Measurements from ENCODE around the gene ABCB9. TPM values are rescaled to one million over a fixed set of nuclear protein-coding genes. Genes with fewer than 3 reads are reported as not detected.

Gene ABCB9
- total RNA-seq, 1 experiment from 2014 or later: 32.7 TPM

- no peaks in the 10 kb centered on the region for H3K9me3 ChIP-seq (ENCODE audit: control insufficient read depth, insufficient read depth, low read depth, low read length)
- in situ Hi-C loops (cut with HindIII; ENCODE audit: low pct_unique_long_range_greater_than_20kb, low sequenced_read_pairs) (no loop called here), intact Hi-C loops (cut with micrococcal nuclease; ENCODE audit: unreplicated experiment) (loop anchor here (10.0 kb wide), 1 partner anchor 161 kb away; no protein-coding TSS in a partner anchor)
- no peaks in the 10 kb centered on the region; the same call in none of the 2 replicates for H3K36me3 ChIP-seq (ENCODE audit: control insufficient read depth, insufficient read depth, low read length)
- no TSS peak for BruUV-seq (replicated peaks)
- no peaks in the 10 kb centered on the region for H3K27me3 ChIP-seq (ENCODE audit: control insufficient read depth, insufficient read depth, low read length)
- ChIA-PET POLR2A (no interaction called here), CTCF (no interaction called here)
- H3K4me3 ChIP-seq (ENCODE audit: low read depth in 2 of 2, low read length in 2 of 2): no peak overlapping the region
- ATAC-seq: no peak
- H3K4me1 ChIP-seq (ENCODE audit: control insufficient read depth, insufficient read depth, low read length): peaks cover 11% of the 10 kb centered on the region
- H3K27ac ChIP-seq (ENCODE audit: low read length): no peak overlapping the region
- TF ChIP-seq REST (IDR thresholded peaks at IDR 0.05; ENCODE audit: insufficient read depth in 1 of 2, low read depth in 2 of 2, low read length in 1 of 2) (peak; percentile 73 to 74), TCF7L2 (IDR thresholded peaks at IDR 0.05; ENCODE audit: low read depth, low read length) (no peak)
- DNase-seq (ENCODE audit: low read depth, low spot score): no peak
Observed at GRCh38 chr12:122956035-122956434, 10.2 kb downstream of the ABCB9 start.

DNA sequence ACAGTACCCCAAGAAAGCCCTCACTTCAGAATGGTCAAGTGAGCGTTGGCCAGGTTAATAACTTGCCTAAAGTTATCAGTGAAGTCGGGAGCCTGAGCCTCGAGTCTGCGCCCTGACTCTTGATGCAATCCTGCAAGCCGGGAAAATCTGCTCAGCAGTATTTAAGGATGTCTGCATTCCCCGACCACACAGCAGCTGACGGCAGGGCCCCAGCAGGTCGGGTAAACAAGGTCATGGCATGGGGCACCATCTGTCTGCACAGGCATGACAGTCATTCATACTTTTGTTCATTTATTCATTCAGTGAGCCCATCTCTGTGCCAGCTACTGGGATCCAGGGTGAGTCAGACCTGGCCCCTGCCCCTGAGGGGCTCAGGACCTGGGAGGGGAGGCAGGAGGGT is 11.1 kb downstream of the ABCB9 start:
- Histone ChIP-seq H3K4me1 (ENCODE audit: control insufficient read depth, insufficient read depth, low read length) (peaks cover 16% of the 10 kb centered on the region), H3K36me3 (ENCODE audit: control insufficient read depth, insufficient read depth, low read length) (no peaks in the 10 kb centered on the region; the same call in 1 of the 2 replicates), H3K9me3 (ENCODE audit: control insufficient read depth, insufficient read depth, low read depth, low read length) (no peaks in the 10 kb centered on the region), H3K27me3 (ENCODE audit: control insufficient read depth, insufficient read depth, low read length) (no peaks in the 10 kb centered on the region), H3K4me3 (ENCODE audit: low read depth in 2 of 2, low read length in 2 of 2) (no peak overlapping the region), H3K27ac (ENCODE audit: low read length) (no peak overlapping the region)
- ATAC-seq (no peak), DNase-seq (ENCODE audit: low read depth, low spot score) (no peak)
- intact Hi-C loops (cut with micrococcal nuclease; ENCODE audit: unreplicated experiment) (loop anchor here (10.0 kb wide), 1 partner anchor 160 kb away; no protein-coding TSS in a partner anchor), in situ Hi-C loops (cut with HindIII; ENCODE audit: low pct_unique_long_range_greater_than_20kb, low sequenced_read_pairs) (no loop called here)
- CTCF ChIA-PET: no interaction called here
- BruUV-seq (replicated peaks): no TSS peak
- no peak for TF ChIP-seq POLR2AphosphoS5 (IDR thresholded peaks at IDR 0.05; ENCODE audit: low read depth, low read length)
- TF ChIP-seq, protein P1, sequence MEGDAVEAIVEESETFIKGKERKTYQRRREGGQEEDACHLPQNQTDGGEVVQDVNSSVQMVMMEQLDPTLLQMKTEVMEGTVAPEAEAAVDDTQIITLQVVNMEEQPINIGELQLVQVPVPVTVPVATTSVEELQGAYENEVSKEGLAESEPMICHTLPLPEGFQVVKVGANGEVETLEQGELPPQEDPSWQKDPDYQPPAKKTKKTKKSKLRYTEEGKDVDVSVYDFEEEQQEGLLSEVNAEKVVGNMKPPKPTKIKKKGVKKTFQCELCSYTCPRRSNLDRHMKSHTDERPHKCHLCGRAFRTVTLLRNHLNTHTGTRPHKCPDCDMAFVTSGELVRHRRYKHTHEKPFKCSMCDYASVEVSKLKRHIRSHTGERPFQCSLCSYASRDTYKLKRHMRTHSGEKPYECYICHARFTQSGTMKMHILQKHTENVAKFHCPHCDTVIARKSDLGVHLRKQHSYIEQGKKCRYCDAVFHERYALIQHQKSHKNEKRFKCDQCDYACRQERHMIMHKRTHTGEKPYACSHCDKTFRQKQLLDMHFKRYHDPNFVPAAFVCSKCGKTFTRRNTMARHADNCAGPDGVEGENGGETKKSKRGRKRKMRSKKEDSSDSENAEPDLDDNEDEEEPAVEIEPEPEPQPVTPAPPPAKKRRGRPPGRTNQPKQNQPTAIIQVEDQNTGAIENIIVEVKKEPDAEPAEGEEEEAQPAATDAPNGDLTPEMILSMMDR (IDR thresholded peaks at IDR 0.05): no peak
- TF ChIP-seq REST (IDR thresholded peaks at IDR 0.05; ENCODE audit: insufficient read depth in 1 of 2, low read depth in 2 of 2, low read length in 1 of 2): no peak
- TF ChIP-seq TCF7L2 (IDR thresholded peaks at IDR 0.05; ENCODE audit: low read depth, low read length): no peak
- TF ChIP-seq SIN3A (IDR thresholded peaks at IDR 0.05; ENCODE audit: borderline replicate concordance, insufficient read depth, low read depth, low read length): no peak
- POLR2A ChIA-PET: interaction anchor here (0.6 kb wide), 1 partner anchor 195 kb away, joined by 3 read pairs; no protein-coding TSS in a partner anchor
